ENCODE data around the gene SYT7. TPM values are rescaled to one million over a fixed set of nuclear protein-coding genes. Genes with fewer than 3 reads are reported as not detected.

Gene SYT7
- total and polyA plus RNA-seq, 2 of the 8 experiments (the other 6 are each of a cell fraction or from before 2014, with no cell fraction given), result 9.6 to 10.5 TPM

DNA sequence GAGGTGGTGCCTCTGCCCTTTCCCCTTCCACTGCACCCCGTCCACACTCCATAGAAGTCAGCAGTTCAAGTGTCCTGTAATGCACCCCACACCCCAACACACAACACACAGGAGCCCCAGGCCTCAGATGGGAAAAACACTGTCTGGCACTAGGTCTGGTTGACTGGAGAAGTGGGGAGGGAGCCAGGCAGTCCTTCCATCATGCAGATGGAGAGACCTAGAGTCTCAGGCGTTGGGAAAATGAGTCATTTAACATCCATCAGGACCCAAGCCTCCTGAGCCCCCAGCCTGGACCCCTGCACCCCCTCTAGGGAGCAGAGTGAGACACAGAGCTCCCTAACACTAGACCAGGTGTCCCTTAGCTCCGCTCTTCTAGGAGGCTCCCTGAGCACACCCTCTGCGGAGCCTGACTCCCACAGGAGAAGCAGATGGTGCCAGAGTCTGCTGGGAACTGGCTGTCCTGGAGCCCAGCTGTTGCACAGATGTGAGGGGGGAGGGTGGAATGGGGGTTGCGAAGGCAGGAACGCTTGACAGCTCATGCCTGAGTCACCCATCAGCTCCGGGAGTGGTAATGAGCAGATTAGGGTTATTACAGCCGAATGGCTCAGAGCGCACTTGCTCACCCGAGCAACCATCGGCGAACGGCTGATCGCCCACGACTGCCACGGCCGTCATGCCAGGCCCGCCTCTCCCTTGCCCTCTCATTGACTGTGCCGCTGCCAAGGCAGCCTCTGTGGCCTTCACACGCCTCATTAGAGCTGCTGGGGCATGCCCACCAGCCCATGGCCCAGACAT, 22.1 kb upstream of the SYT7 start:
- Histone ChIP-seq H3K4me2 (ENCODE audit: insufficient read depth in 1 of 2, low read depth in 2 of 2, low read length in 2 of 2) (no peak overlapping the region), H3K56ac (replicated peaks; ENCODE audit: insufficient read length, low read depth, low read length) (no peak overlapping the region), H2BK120ac (replicated peaks; ENCODE audit: low read depth, low read length) (no peak overlapping the region), H2AFZ (ENCODE audit: low read length) (no peak overlapping the region), H2BK12ac (ENCODE audit: low read depth, low read length) (peak overlapping the region; percentile 35; the same call in 1 of the 2 replicates), H4K5ac (ENCODE audit: insufficient read length, low read depth, low read length) (no peak overlapping the region), H2BK5ac (ENCODE audit: low read depth, low read length) (no peak overlapping the region; the same call in 1 of the 2 replicates), H3K23me2 (ENCODE audit: low read depth, low read length) (no peaks in the 10 kb centered on the region), H2BK15ac (ENCODE audit: low read length) (peak overlapping the region; percentile 65), H4K8ac (ENCODE audit: extremely low read depth, insufficient read depth, low read length) (no peak overlapping the region), H3K27ac (ENCODE audit: low read depth, low read length) (no peak overlapping the region), H3K18ac (ENCODE audit: extremely low read depth, low read length) (no peak overlapping the region), H3K14ac (ENCODE audit: insufficient read length) (no peak overlapping the region), H3K79me2 (ENCODE audit: control insufficient read depth in 1 of 2, insufficient read depth in 2 of 2, low read length in 2 of 2) (no peaks in the 10 kb centered on the region), H3K9ac (replicated peaks in 1 of 4; ENCODE audit: extremely low read depth in 1 of 4, low read depth in 3 of 4, low read length in 3 of 4) (no peak overlapping the region), H4K20me1 (replicated peaks in 1 of 2; ENCODE audit: control insufficient read depth in 1 of 2, insufficient read depth in 2 of 2, low read length in 2 of 2) (no peaks in the 10 kb centered on the region), H3K27me3 (replicated peaks in 1 of 4; ENCODE audit: control insufficient read depth in 3 of 4, extremely low read depth in 1 of 4, insufficient read depth in 3 of 4, low read length in 3 of 4) (no peaks in the 10 kb centered on the region; a peak in 1 of 7 replicates), H4K91ac (replicated peaks; ENCODE audit: insufficient read length, low read length) (peak overlapping the region; percentile 56), H2BK20ac (ENCODE audit: low read length) (no peak overlapping the region), H3K4me1 (replicated peaks in 1 of 4; ENCODE audit: control insufficient read depth in 3 of 4, insufficient read depth in 4 of 4, low read length in 3 of 4) (peaks cover 5 to 22% (median 18%) of the 10 kb centered on the region in 4 experiments), H3K9me3 (ENCODE audit: insufficient read depth in 2 of 2, low read depth in 1 of 2, low read length in 1 of 2) (no peaks in the 10 kb centered on the region), H3K4me3 (ENCODE audit: extremely low read depth in 1 of 4, insufficient read depth in 2 of 4, low read depth in 3 of 4, low read length in 4 of 4) (no peak overlapping the region), H3K4ac (replicated peaks; ENCODE audit: insufficient read length, low read depth, low read length) (no peak overlapping the region), H3K23ac (ENCODE audit: insufficient read length) (no peak overlapping the region), H3K79me1 (ENCODE audit: low read depth, low read length) (no peaks in the 10 kb centered on the region), H2AK5ac (ENCODE audit: low read depth, low read length) (no peak overlapping the region; the same call in 1 of the 2 replicates), H3K36me3 (ENCODE audit: control insufficient read depth in 2 of 4, insufficient read depth in 4 of 4, low read length in 3 of 4) (no peaks in the 10 kb centered on the region)
- no peak for FAIRE-seq
- WGBS, 2 experiments (ENCODE audit: extremely low coverage in 1 of 2, insufficient coverage in 1 of 2, insufficient read length in 1 of 2, insufficient replicate concordance in 2 of 2, low coverage in 1 of 2, low lambda C conversion rate in 2 of 2, missing lambda C conversion rate in 1 of 2), result 90% methylated on average over 20 of the region's 20 CpGs; no CpG with 5 or more reads in 1 of the 2 experiments
- TF ChIP-seq, protein P1, sequence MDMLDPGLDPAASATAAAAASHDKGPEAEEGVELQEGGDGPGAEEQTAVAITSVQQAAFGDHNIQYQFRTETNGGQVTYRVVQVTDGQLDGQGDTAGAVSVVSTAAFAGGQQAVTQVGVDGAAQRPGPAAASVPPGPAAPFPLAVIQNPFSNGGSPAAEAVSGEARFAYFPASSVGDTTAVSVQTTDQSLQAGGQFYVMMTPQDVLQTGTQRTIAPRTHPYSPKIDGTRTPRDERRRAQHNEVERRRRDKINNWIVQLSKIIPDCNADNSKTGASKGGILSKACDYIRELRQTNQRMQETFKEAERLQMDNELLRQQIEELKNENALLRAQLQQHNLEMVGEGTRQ (IDR thresholded peaks at IDR 0.05; ENCODE audit: low read length), result no peak
- TF ChIP-seq POLR2A (IDR thresholded peaks at IDR 0.05; ENCODE audit: control extremely low read depth in 1 of 2, low read depth in 2 of 2, low read length in 2 of 2), result no peak
- TF ChIP-seq RXRA (IDR thresholded peaks at IDR 0.05; ENCODE audit: insufficient read depth, low read depth, low read length), result no peak
- no peak for TF ChIP-seq BACH1 (IDR thresholded peaks at IDR 0.05; ENCODE audit: low read length)
- no peak for DNase-seq (ENCODE audit: low read depth in 1 of 2, low spot score in 2 of 2)
- CTCF ChIA-PET (ENCODE audit: partially characterized antibody), result interaction anchor here (0.7 to 5.6 kb wide), 3 partner anchors 15 to 33 kb away, joined by 3 to 52 read pairs (median 5); no protein-coding TSS in a partner anchor
- POLR2A ChIA-PET (ENCODE audit: partially characterized antibody), result interaction anchor here (1.3 kb wide), 1 partner anchor 16 kb away, joined by 5 read pairs; no protein-coding TSS in a partner anchor

Data from H1 (cell line).